Measurements from ENCODE around the gene ZSWIM1. TPM values are rescaled to one million over a fixed set of nuclear protein-coding genes. Genes with fewer than 3 reads are reported as not detected.

ZSWIM1 gene
- 1 to 10 TPM; 2.4 to 3.9 TPM for polyA plus RNA-seq

- H3K4me3 ChIP-seq (ENCODE audit: low read depth in 1 of 2, low read length in 2 of 2): peak within 1 kb of the TSS; percentile 60 to 86
- WGBS, 2 donors: 1% methylated on average over 23 of the region's 23 CpGs
- no peaks in the 10 kb centered on the region for H3K4me1 ChIP-seq (ENCODE audit: control insufficient read depth in 2 of 2, insufficient read depth in 2 of 2, low read length in 1 of 2)
- no peaks in the 10 kb centered on the region for H3K9me3 ChIP-seq (ENCODE audit: control insufficient read depth in 2 of 2, insufficient read depth in 1 of 2, low read depth in 1 of 2, low read length in 1 of 2)
- H3K27ac ChIP-seq (ENCODE audit: low read depth in 2 of 2, low read length in 1 of 2): peak within 1 kb of the TSS; percentile 73 to 93
- H3K36me3 ChIP-seq (ENCODE audit: control insufficient read depth in 2 of 2, insufficient read depth in 2 of 2, low read length in 1 of 2): peaks cover 11 to 21% of the 10 kb centered on the region in 2 donors
- no peaks in the 10 kb centered on the region for H3K27me3 ChIP-seq (ENCODE audit: control insufficient read depth in 1 of 2, insufficient read depth in 2 of 2, low read length in 2 of 2)
Measured at GRCh38 chr20:45880988-45881788, at the start of gene ZSWIM1. ZSWIM1 (plus strand) TSS chr20:45881227; CDS start chr20:45882593, 1,366 bp downstream.

GRCh38 chr20:45832619-45833018 is 48.4 kb upstream of the ZSWIM1 start:
- no peaks in the 10 kb centered on the region for H3K27me3 ChIP-seq (ENCODE audit: control insufficient read depth in 1 of 2, insufficient read depth in 2 of 2, low read length in 2 of 2)
- H3K36me3 ChIP-seq (ENCODE audit: control insufficient read depth in 2 of 2, insufficient read depth in 2 of 2, low read length in 1 of 2): no peaks in the 10 kb centered on the region
- H3K27ac ChIP-seq (ENCODE audit: low read depth in 2 of 2, low read length in 1 of 2): peak overlapping the region; percentile 85 to 93
- no peaks in the 10 kb centered on the region for H3K9me3 ChIP-seq (ENCODE audit: control insufficient read depth in 2 of 2, insufficient read depth in 1 of 2, low read depth in 1 of 2, low read length in 1 of 2)
- 84 to 85% methylated on average over 4 of the region's 4 CpGs for WGBS, 2 donors
- no peak overlapping the region for H3K4me3 ChIP-seq (ENCODE audit: low read depth in 1 of 2, low read length in 2 of 2)
- peaks cover 3 to 12% of the 10 kb centered on the region in 2 donors for H3K4me1 ChIP-seq (ENCODE audit: control insufficient read depth in 2 of 2, insufficient read depth in 2 of 2, low read length in 1 of 2)

- Histone ChIP-seq H3K9me3 (ENCODE audit: control insufficient read depth in 2 of 2, insufficient read depth in 1 of 2, low read depth in 1 of 2, low read length in 1 of 2) (no peaks in the 10 kb centered on the region), H3K4me1 (ENCODE audit: control insufficient read depth in 2 of 2, insufficient read depth in 2 of 2, low read length in 1 of 2) (peaks cover 3 to 12% of the 10 kb centered on the region in 2 donors), H3K27me3 (ENCODE audit: control insufficient read depth in 1 of 2, insufficient read depth in 2 of 2, low read length in 2 of 2) (no peaks in the 10 kb centered on the region), H3K4me3 (ENCODE audit: low read depth in 1 of 2, low read length in 2 of 2) (peak within 1 kb of the TSS; percentile 68 to 70), H3K36me3 (ENCODE audit: control insufficient read depth in 2 of 2, insufficient read depth in 2 of 2, low read length in 1 of 2) (no peaks in the 10 kb centered on the region), H3K27ac (ENCODE audit: low read depth in 2 of 2, low read length in 1 of 2) (peak within 1 kb of the TSS; percentile 85 to 93)
- WGBS, 2 donors: 3 to 6% methylated on average over 31 to 35 of the region's 35 CpGs
Measured at GRCh38 chr20:45833030-45833882, 47.8 kb upstream of the ZSWIM1 start, which contains the start of gene SNX21. SNX21 (plus strand) TSS chr20:45833799; CDS start chr20:45833920, 121 bp downstream.

GRCh38 chr20:45833883-45834796 is 46.9 kb upstream of the ZSWIM1 start:
- peaks cover 3 to 12% of the 10 kb centered on the region in 2 donors for H3K4me1 ChIP-seq (ENCODE audit: control insufficient read depth in 2 of 2, insufficient read depth in 2 of 2, low read length in 1 of 2)
- H3K9me3 ChIP-seq (ENCODE audit: control insufficient read depth in 2 of 2, insufficient read depth in 1 of 2, low read depth in 1 of 2, low read length in 1 of 2): no peaks in the 10 kb centered on the region
- peak overlapping the region; percentile 85 to 93 for H3K27ac ChIP-seq (ENCODE audit: low read depth in 2 of 2, low read length in 1 of 2)
- H3K27me3 ChIP-seq (ENCODE audit: control insufficient read depth in 1 of 2, insufficient read depth in 2 of 2, low read length in 2 of 2): no peaks in the 10 kb centered on the region
- no peaks in the 10 kb centered on the region for H3K36me3 ChIP-seq (ENCODE audit: control insufficient read depth in 2 of 2, insufficient read depth in 2 of 2, low read length in 1 of 2)
- peak overlapping the region; percentile 68 to 70 for H3K4me3 ChIP-seq (ENCODE audit: low read depth in 1 of 2, low read length in 2 of 2)
- WGBS, 2 donors: 3 to 6% methylated on average over 55 to 71 of the region's 71 CpGs

- Histone ChIP-seq H3K4me3 (ENCODE audit: low read depth in 1 of 2, low read length in 2 of 2) (peak overlapping the region; percentile 68 to 70), H3K9me3 (ENCODE audit: control insufficient read depth in 2 of 2, insufficient read depth in 1 of 2, low read depth in 1 of 2, low read length in 1 of 2) (no peaks in the 10 kb centered on the region), H3K4me1 (ENCODE audit: control insufficient read depth in 2 of 2, insufficient read depth in 2 of 2, low read length in 1 of 2) (peaks cover 3 to 12% of the 10 kb centered on the region in 2 donors), H3K27me3 (ENCODE audit: control insufficient read depth in 1 of 2, insufficient read depth in 2 of 2, low read length in 2 of 2) (no peaks in the 10 kb centered on the region), H3K27ac (ENCODE audit: low read depth in 2 of 2, low read length in 1 of 2) (peak overlapping the region; percentile 85 to 93), H3K36me3 (ENCODE audit: control insufficient read depth in 2 of 2, insufficient read depth in 2 of 2, low read length in 1 of 2) (no peaks in the 10 kb centered on the region)
- WGBS, 2 donors: 71 to 72% methylated on average over 14 of the region's 14 CpGs
Measured at GRCh38 chr20:45834797-45835161, 46.2 kb upstream of the ZSWIM1 start.

GRCh38 chr20:45835329-45835765 is 45.7 kb upstream of the ZSWIM1 start:
- Histone ChIP-seq H3K4me1 (ENCODE audit: control insufficient read depth in 2 of 2, insufficient read depth in 2 of 2, low read length in 1 of 2) (peaks cover 3 to 12% of the 10 kb centered on the region in 2 donors), H3K27me3 (ENCODE audit: control insufficient read depth in 1 of 2, insufficient read depth in 2 of 2, low read length in 2 of 2) (no peaks in the 10 kb centered on the region), H3K27ac (ENCODE audit: low read depth in 2 of 2, low read length in 1 of 2) (peak overlapping the region; percentile 20 to 80), H3K36me3 (ENCODE audit: control insufficient read depth in 2 of 2, insufficient read depth in 2 of 2, low read length in 1 of 2) (peaks cover 0 to 1% of the 10 kb centered on the region in 2 donors), H3K9me3 (ENCODE audit: control insufficient read depth in 2 of 2, insufficient read depth in 1 of 2, low read depth in 1 of 2, low read length in 1 of 2) (no peaks in the 10 kb centered on the region), H3K4me3 (ENCODE audit: low read depth in 1 of 2, low read length in 2 of 2) (peak overlapping the region in 1 of 2 donors; percentile 70)
- WGBS, 2 donors: 60 to 63% methylated on average over 3 of the region's 3 CpGs

GRCh38 chr20:45835825-45836224 is 45.2 kb upstream of the ZSWIM1 start:
- Histone ChIP-seq H3K36me3 (ENCODE audit: control insufficient read depth in 2 of 2, insufficient read depth in 2 of 2, low read length in 1 of 2) (peaks cover 0 to 6% of the 10 kb centered on the region in 2 donors), H3K4me3 (ENCODE audit: low read depth in 1 of 2, low read length in 2 of 2) (peak overlapping the region in 1 of 2 donors; percentile 35), H3K4me1 (ENCODE audit: control insufficient read depth in 2 of 2, insufficient read depth in 2 of 2, low read length in 1 of 2) (peaks cover 3 to 13% of the 10 kb centered on the region in 2 donors), H3K27me3 (ENCODE audit: control insufficient read depth in 1 of 2, insufficient read depth in 2 of 2, low read length in 2 of 2) (no peaks in the 10 kb centered on the region), H3K9me3 (ENCODE audit: control insufficient read depth in 2 of 2, insufficient read depth in 1 of 2, low read depth in 1 of 2, low read length in 1 of 2) (no peaks in the 10 kb centered on the region), H3K27ac (ENCODE audit: low read depth in 2 of 2, low read length in 1 of 2) (peak overlapping the region; percentile 20 to 80)
- 61 to 75% methylated on average over 5 of the region's 5 CpGs for WGBS, 2 donors

GRCh38 chr20:45836841-45837240 is 44.2 kb upstream of the ZSWIM1 start:
- peak overlapping the region in 1 of 2 donors; percentile 4 for H3K4me3 ChIP-seq (ENCODE audit: low read depth in 1 of 2, low read length in 2 of 2)
- no peaks in the 10 kb centered on the region for H3K9me3 ChIP-seq (ENCODE audit: control insufficient read depth in 2 of 2, insufficient read depth in 1 of 2, low read depth in 1 of 2, low read length in 1 of 2)
- H3K27ac ChIP-seq (ENCODE audit: low read depth in 2 of 2, low read length in 1 of 2): peak overlapping the region in 1 of 2 donors; percentile 38
- peaks cover 3 to 14% of the 10 kb centered on the region in 2 donors for H3K4me1 ChIP-seq (ENCODE audit: control insufficient read depth in 2 of 2, insufficient read depth in 2 of 2, low read length in 1 of 2)
- 26 to 29% methylated on average over 1 of the region's 1 CpG for WGBS, 2 donors
- no peaks in the 10 kb centered on the region for H3K27me3 ChIP-seq (ENCODE audit: control insufficient read depth in 1 of 2, insufficient read depth in 2 of 2, low read length in 2 of 2)
- peaks cover 6 to 15% of the 10 kb centered on the region in 2 donors for H3K36me3 ChIP-seq (ENCODE audit: control insufficient read depth in 2 of 2, insufficient read depth in 2 of 2, low read length in 1 of 2)

All from esophagus (tissue), 2 donors.